Upper lobe of left lung (tissue), 6 donors: Measurements from ENCODE around the gene ABHD17A. TPM values are rescaled to one million over a fixed set of nuclear protein-coding genes. Genes with fewer than 3 reads are reported as not detected.
"Not testable (repeated sequence)": the region's sequence is repeated elsewhere in the genome, so short reads cannot be mapped to it uniquely, and the experiment has no call there.

Experiments
- ATAC-seq, 2 donors: fragments of 200-7000 bp; cut with Tn5 transposase; one replicate each; pipeline ENCODE4 v1.9.1; 2022; ENCODE audit warnings: mild to moderate bottlenecking in 2 of 2, moderate library complexity in 2 of 2; ENCODE audit not compliant: low FRiP score in 2 of 2
- DNase-seq, 2 donors: peaks; one replicate each; pipeline ENCODE4 v3.0.0-alpha.2; 2019 to 2020
- H3K27ac ChIP-seq, 4 donors: fragments of 200-600 bp; sonication (generic); one replicate each; pipeline ENCODE4 v1.5.1; 2016 to 2019
- H3K27me3 ChIP-seq, 4 donors: fragments of 200-600 bp; sonication (generic); one replicate each; pipeline ENCODE4 v1.5.1; 2017 to 2019
- H3K36me3 ChIP-seq, 4 donors: fragments of 200-600 bp; sonication (generic); one replicate each; pipeline ENCODE4 v1.5.1; 2016 to 2019
- H3K4me1 ChIP-seq, 4 donors: fragments of 200-600 bp; sonication (generic); one replicate each; pipeline ENCODE4 v1.5.1; 2018 to 2019
- H3K4me3 ChIP-seq, 4 donors: fragments of 200-600 bp; sonication (generic); one replicate each; pipeline ENCODE4 v1.5.1; 2017 to 2019; ENCODE audit warnings: mild to moderate bottlenecking in 2 of 4, moderate library complexity in 1 of 4
- H3K9me3 ChIP-seq, 4 donors: fragments of 200-600 bp; sonication (generic); one replicate each; pipeline ENCODE4 v1.5.1; 2018 to 2019
- CTCF ChIP-seq, 6 experiments: fragments of 450-650 bp in 4 of 6; fragments of 200-600 bp in 2 of 6; sonication (generic) in 2 of 6; IDR thresholded peaks; one replicate each; pipeline ENCODE4 v1.5.1; 2016 to 2019; ENCODE audit warnings: antibody characterized with exemption in 6 of 6
- EP300 ChIP-seq, 4 donors: sonication (generic); formaldehyde crosslinking; IDR thresholded peaks; one replicate each; pipeline ENCODE4 v1.5.1; 2017; ENCODE audit warnings: antibody characterized with exemption in 4 of 4, control low read depth in 2 of 4
- POLR2A ChIP-seq, 4 donors: fragments of 450-650 bp; IDR thresholded peaks; one replicate each; pipeline ENCODE4 v1.5.1; 2016 to 2017; ENCODE audit warnings: antibody characterized with exemption in 4 of 4, mild to moderate bottlenecking in 2 of 4
- POLR2AphosphoS5 ChIP-seq, 2 donors: sonication (generic); formaldehyde crosslinking; IDR thresholded peaks; one replicate each; pipeline ENCODE4 v1.5.1; 2017; ENCODE audit warnings: antibody characterized with exemption in 2 of 2
- WGBS, 2 donors: methylation state at CpG; one replicate each; pipeline ENCODE4 v1.1.5; 2017 to 2018; 5-methylcytosine and 5-hydroxymethylcytosine counted together
- total RNA-seq, 6 donors: library from RNA; depleted of rRNA in 4 of 6; stranded (reverse); fragments of >200 nt in 4 of 6; gene quantifications; one replicate each; pipeline versions ENCODE4 v1.1.0 to v1.2.1, GENCODE V29; 2016 to 2021
- donor health status: DM: no; HTN: no; CAD: no; lungs with moderate emphysema.
- donor health status: DM: no; HTN: yes; CAD: no; lungs with severe emphysema.

Gene ABHD17A
- total RNA-seq: 100 to 1,000 TPM in 4 of 6 donors, 10 to 100 TPM in 2; 63.4 to 143 (median 108) TPM

GRCh38 chr19:1885398-1886119, at the start of gene ABHD17A:
ABHD17A (minus strand) TSS chr19:1885496; CDS start chr19:1881566, 3,930 bp downstream.
- DNase-seq: peak; percentile 96 to 100
- peak within 1 kb of the TSS; percentile 84 to 94 (median 94) for H3K27ac ChIP-seq
- TF ChIP-seq POLR2A (IDR thresholded peaks at IDR 0.05) (peak in 2 of 4 donors; percentile 51 to 87), CTCF (IDR thresholded peaks at IDR 0.05) (peak in 1 of 6 experiments; percentile 24), EP300 (IDR thresholded peaks at IDR 0.05) (peak in 2 of 4 donors; percentile 45 to 70), POLR2AphosphoS5 (IDR thresholded peaks at IDR 0.05) (peak; percentile 95 to 97)
- peaks cover 29 to 48% (median 38%) of the 10 kb centered on the region in 4 donors for H3K4me1 ChIP-seq
- H3K9me3 ChIP-seq, H3K36me3 ChIP-seq, H3K27me3 ChIP-seq: not testable (repeated sequence)
- 25 to 46% methylated on average over 21 to 36 of the region's 46 CpGs for WGBS, 2 donors
- ATAC-seq: peak; percentile 96 to 98
- peak within 1 kb of the TSS; percentile 71 to 99 (median 97) for H3K4me3 ChIP-seq

GRCh38 chr19:1933942-1934341, 48.6 kb upstream of the ABHD17A start:
- Histone ChIP-seq H3K4me3 (no peak overlapping the region), H3K9me3 (no peaks in the 10 kb centered on the region), H3K4me1 (peaks cover 6 to 14% (median 13%) of the 10 kb centered on the region in 4 donors), H3K27me3 (no peaks in the 10 kb centered on the region), H3K27ac (no peak overlapping the region), H3K36me3 (no peaks in the 10 kb centered on the region)
- TF ChIP-seq CTCF (IDR thresholded peaks at IDR 0.05) (no peak), POLR2A (IDR thresholded peaks at IDR 0.05) (no peak), POLR2AphosphoS5 (IDR thresholded peaks at IDR 0.05) (no peak), EP300 (IDR thresholded peaks at IDR 0.05) (no peak)
- DNase-seq (no peak), ATAC-seq (no peak)
- 90 to 98% methylated on average over 6 to 8 of the region's 8 CpGs for WGBS, 2 donors

- Histone ChIP-seq H3K27ac (no peak overlapping the region), H3K4me1 (peaks cover 6 to 16% (median 14%) of the 10 kb centered on the region in 4 donors), H3K9me3 (no peaks in the 10 kb centered on the region), H3K36me3 (no peaks in the 10 kb centered on the region), H3K4me3 (no peak overlapping the region), H3K27me3 (no peaks in the 10 kb centered on the region)
- WGBS, 2 donors: 73 to 83% methylated on average over 6 to 7 of the region's 7 CpGs
- no peak for TF ChIP-seq EP300 (IDR thresholded peaks at IDR 0.05)
- TF ChIP-seq CTCF (IDR thresholded peaks at IDR 0.05): no peak
- no peak for TF ChIP-seq POLR2A (IDR thresholded peaks at IDR 0.05)
- no peak for TF ChIP-seq POLR2AphosphoS5 (IDR thresholded peaks at IDR 0.05)
- DNase-seq (no peak), ATAC-seq (no peak)
These were observed 47.9 kb upstream of the ABHD17A start for GRCh38 chr19:1933244-1933643.

- Histone ChIP-seq H3K9me3 (no peaks in the 10 kb centered on the region), H3K4me3 (no peak overlapping the region), H3K27me3 (no peaks in the 10 kb centered on the region), H3K36me3 (no peaks in the 10 kb centered on the region), H3K27ac (no peak overlapping the region), H3K4me1 (peaks cover 6 to 16% (median 14%) of the 10 kb centered on the region in 4 donors)
- TF ChIP-seq POLR2AphosphoS5 (IDR thresholded peaks at IDR 0.05) (no peak), CTCF (IDR thresholded peaks at IDR 0.05) (no peak), EP300 (IDR thresholded peaks at IDR 0.05) (no peak), POLR2A (IDR thresholded peaks at IDR 0.05) (no peak)
- DNase-seq (no peak), ATAC-seq (no peak)
- WGBS, 2 donors: 91 to 93% methylated on average over 8 of the region's 8 CpGs
These were observed 47.1 kb upstream of the ABHD17A start for GRCh38 chr19:1932395-1932794.
